GM12891 (cell line): ENCODE measurements around the gene OCA2.
"Not testable (repeated sequence)": the region's sequence is repeated elsewhere in the genome, so short reads cannot be mapped to it uniquely, and the experiment has no call there.

Experiments used
- DNase-seq: peaks from one replicate; pipeline ENCODE4 v3.0.0; 2011; ENCODE audit warnings: low spot score; ENCODE audit not compliant: insufficient read length
- FAIRE-seq: peaks from 2 replicates; lab custom pipeline; 2011; peaks lifted over from hg19 to GRCh38; lab: Jason Lieb, UNC
- PAX5 ChIP-seq: IDR thresholded peaks from 2 replicates; pipeline ENCODE4 v1.6.1; 2011; ENCODE audit warnings: low read length, moderate library complexity, mild to moderate bottlenecking; ENCODE audit not compliant: insufficient read depth, severe bottlenecking
- POLR2A ChIP-seq: IDR thresholded peaks from 2 replicates; pipeline ENCODE4 v1.6.1; 2011; ENCODE audit warnings: low read depth, low read length, control low read depth
- POLR2AphosphoS5 ChIP-seq: IDR thresholded peaks from 2 replicates; pipeline ENCODE4 v1.6.1; 2011; ENCODE audit warnings: low read depth, low read length, control low read depth
- POU2F2 ChIP-seq: IDR thresholded peaks from 2 replicates; pipeline ENCODE4 v1.6.1; 2011; ENCODE audit warnings: low read depth, mild to moderate bottlenecking, control low read depth, low read length, moderate library complexity
- SPI1 ChIP-seq: IDR thresholded peaks from 2 replicates; pipeline ENCODE4 v1.6.1; 2011; ENCODE audit warnings: low read depth, low read length, control low read depth
- TAF1 ChIP-seq: IDR thresholded peaks from 2 replicates; pipeline ENCODE4 v1.6.1; 2011; ENCODE audit warnings: low read depth, low read length, control low read depth

OCA2 gene

DNA sequence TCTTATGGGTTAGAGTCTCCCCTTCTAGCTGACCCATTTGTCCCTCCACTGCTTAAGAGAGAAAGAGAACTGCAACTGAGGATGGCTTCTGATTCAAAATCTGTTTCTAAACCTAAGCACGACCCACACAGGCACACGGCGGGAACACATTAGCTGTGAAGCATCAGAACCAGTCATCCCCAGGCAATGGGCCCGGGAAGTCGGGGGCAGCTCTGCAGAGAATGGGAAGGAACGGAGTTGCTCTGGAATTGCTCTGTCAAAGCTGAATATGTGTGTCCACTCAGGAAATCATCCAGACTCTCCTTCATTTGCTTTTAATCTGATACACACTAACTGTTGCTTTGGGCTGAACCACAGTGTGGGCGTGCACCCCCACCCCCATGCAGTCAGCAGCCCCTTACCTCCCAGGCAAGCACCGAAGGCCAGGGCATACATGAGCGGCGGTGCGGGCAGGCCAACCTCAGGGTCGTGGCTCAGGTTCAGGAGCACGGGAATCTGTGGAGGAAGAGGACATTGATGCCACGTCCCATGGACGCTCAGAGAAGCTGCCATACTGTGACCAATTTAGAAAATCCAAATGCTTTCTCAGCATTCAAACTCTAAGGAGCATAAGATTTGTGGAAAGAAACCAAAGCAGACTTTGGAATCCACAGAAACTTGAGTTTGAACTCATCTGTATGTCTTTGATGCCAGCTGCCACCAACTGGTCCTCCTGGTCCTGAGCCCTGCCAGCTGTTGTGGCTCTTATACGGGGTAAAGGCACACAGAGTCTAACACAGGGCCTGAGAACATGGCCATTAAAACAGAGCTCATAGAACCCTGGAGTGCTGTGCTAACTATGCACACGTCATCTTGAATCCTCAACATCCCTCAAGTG is 247.9 kb downstream of the OCA2 start:
- DNase-seq = no peak
- no peak for FAIRE-seq
- TF ChIP-seq POLR2A (no peak), POU2F2 (no peak)

DNA sequence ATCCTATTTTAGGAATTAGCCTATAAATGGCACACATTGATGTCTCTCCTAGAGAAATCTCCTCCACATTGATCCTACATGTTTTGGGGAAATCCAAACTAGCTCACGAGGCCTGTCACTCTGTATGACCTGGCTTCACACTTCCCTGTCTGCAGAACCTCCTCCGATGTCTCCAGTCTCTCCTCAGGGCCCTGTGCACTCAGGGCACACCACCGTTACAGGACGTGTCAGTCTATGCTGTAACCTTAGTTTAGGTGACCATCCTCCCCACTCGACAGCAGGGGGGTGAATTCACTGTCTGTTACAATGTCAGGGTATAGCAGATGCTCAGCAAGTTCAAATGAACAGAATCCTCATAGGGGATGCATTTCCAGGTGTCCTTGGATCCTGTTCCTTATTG is 249.1 kb downstream of the OCA2 start:
- DNase-seq (no peak), FAIRE-seq (no peak)
- TF ChIP-seq TAF1 (no peak), POLR2AphosphoS5 (no peak), POU2F2 (no peak), SPI1 (no peak), PAX5 (no peak), POLR2A (no peak)

DNA sequence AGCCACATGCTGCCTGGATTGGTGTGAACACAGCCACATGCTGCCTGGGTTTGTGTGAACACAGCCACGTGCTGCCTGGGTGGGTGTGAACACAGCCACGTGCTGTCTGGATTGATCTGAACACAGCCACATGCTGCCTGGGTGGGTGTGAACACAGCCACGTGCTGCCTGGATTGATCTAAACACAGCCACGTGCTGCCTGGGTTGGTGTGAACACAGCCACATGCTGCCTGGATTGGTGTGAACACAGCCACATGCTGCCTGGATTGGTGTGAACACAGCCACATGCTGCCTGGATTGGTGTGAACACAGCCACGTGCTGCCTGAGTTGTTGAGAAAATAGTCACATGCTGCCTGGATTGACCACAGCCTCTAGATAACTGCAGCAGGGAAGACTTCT is 250.2 kb downstream of the OCA2 start:
- not testable (repeated sequence) for DNase-seq, FAIRE-seq

DNA sequence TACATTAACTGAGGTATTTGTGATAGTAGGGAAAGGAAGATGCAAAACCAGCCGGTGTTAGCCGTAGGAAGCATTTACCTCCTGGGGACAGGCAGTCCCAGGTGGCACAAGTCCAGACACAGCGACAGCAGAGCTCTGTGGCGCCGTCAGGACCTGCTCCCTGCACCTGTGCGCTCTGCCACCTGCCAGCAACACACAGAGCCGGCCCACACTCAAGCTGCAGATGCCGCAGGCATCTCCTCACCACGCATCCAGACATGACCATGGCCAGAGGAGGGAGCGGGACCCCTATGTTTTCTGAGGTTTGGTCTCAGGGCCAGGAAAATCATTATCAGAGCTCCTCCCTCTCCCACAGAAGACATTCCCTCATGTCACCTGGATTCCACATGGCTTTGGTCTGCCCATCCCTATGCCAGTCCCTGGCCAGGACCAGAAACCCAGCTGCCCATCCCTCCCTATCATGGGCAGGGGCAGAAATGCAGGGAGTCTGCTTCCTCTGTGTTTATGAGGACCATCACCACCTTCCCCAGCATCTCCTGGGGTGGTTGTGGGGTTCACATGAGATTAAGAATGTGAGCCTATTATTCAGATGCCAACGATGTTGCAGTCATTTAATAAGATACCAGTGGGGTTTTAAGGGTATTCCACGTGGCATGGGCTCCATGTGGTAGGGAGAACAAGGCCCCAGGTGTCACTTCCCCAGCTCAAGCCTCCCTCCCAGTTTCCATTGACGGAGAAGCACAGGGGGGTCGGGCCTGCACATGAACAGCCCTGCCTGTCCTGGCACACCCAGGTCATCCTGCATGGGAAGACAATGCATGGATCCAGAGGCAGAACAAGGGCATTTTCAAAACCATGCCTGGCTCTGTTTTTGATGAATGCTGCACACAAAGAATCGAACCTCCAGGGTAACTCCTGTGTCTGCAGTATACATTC is 251.1 kb downstream of the OCA2 start:
- DNase-seq = no peak
- FAIRE-seq = no peak
- TF ChIP-seq SPI1 (no peak), PAX5 (no peak), TAF1 (no peak), POLR2AphosphoS5 (no peak), POLR2A (no peak), POU2F2 (no peak)

DNA sequence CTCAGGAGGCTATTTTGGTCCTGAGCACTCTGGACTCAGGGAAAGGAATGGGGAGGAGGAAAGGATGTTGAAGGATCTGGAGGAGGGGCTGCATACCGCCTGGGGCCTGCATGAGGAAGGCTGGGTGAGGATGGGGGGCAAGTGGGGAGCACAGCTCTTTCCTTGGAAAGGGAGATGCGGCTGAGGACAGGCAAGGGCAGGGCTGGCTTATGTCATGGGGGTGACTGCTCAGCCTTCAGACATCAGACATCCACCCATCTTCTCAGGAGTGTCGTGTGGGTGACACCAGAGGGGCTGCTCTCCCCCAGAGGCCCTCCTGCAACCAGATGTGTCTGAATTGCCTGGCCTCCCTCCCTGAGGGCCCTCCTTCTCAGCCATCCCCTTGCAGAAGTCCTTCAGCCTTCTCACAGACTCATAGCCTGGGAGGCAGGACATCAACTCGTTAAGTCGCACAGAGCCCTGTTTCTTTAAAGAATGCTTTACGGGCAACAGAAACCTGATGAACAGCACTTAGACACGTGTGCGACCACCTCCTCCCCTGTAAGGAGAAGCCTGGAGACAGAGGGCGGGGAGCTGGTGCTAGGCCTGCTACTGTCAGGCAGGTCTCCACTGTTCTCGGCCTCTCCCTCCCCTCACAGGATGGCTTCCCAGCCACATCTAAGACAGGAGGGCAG is 252.3 kb downstream of the OCA2 start:
- TF ChIP-seq POU2F2 (no peak), TAF1 (no peak), SPI1 (no peak), POLR2AphosphoS5 (no peak), PAX5 (no peak), POLR2A (no peak)
- DNase-seq (no peak), FAIRE-seq (no peak)

DNA sequence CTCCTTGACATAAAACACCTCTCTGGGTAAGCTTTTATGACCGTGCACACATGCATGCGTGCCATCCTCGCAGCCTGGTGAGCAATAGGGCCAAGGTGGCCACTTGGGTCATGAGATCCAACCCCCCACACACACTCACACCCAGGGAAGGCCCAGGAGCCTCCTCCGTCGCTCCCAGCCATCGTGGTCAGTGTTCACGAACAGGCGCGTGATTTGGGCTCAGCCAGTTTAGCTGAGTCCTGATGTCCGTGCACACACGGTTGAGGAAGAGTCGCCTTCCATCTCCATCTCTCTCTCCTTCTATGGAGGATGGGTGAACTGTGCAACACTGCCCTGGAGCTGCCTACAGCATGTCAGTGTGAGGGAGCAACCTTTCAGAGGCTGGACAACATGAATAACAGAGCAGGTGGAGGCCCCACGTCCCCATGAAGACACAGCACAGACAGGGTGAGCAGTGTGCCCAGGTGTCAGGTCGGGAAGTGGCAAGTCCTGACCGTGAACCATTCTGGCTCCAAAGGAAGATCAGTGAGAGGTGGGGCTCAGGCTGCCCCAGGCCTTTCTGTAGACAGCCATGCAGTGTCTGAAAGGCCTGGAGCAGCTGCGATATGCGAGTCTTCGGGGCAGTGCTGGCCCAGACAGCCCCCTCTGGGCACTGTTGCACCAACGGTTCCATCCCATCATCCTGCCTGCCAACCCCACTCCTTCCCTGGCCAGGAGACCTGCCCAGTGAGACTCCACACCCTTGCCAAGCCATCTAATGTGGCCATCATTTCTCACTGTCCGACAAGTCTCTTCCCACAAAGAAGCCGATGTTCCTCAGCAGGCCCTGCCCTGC is 253.4 kb downstream of the OCA2 start:
- FAIRE-seq (no peak), DNase-seq (no peak)
- TF ChIP-seq SPI1 = no peak
- TF ChIP-seq POU2F2 = no peak
- TF ChIP-seq POLR2A = no peak
- TF ChIP-seq TAF1 = no peak
- no peak for TF ChIP-seq POLR2AphosphoS5
- TF ChIP-seq PAX5 = no peak

DNA sequence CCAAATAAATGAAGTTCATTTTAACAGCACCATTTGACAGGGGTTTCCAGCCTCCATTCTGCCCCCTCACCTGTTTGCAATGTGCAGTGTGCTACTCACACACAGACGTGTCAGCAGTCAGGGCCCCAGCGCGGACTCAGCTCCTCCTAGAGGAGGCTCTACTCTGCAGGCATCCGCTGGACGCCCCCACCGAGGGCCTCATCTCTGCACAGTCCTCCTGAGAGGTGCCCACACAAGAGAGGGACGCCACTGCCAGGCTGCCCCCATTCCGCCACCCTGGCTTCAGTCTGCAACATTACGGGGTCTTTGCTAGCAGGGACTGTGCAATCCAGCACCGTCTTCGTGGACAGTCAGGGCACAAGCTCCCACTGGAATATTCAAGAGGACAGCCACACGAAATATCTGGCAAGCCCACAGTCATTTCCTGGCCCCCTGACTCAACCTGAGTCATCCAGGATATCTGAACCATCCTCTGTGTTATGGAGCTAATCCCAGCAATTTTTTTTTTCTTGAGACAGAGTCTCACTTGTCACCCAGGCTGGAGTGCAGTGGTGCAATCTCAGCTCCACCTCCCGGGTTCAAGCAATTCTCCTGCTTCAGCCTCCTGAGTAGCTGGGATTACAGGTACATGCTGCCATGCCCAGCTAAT is 255.0 kb downstream of the OCA2 start:
- no peak for FAIRE-seq
- DNase-seq = no peak
- TF ChIP-seq SPI1 = no peak
- TF ChIP-seq POLR2AphosphoS5 = no peak
- TF ChIP-seq PAX5 = no peak
- no peak for TF ChIP-seq TAF1
- TF ChIP-seq POLR2A = no peak
- no peak for TF ChIP-seq POU2F2

DNA sequence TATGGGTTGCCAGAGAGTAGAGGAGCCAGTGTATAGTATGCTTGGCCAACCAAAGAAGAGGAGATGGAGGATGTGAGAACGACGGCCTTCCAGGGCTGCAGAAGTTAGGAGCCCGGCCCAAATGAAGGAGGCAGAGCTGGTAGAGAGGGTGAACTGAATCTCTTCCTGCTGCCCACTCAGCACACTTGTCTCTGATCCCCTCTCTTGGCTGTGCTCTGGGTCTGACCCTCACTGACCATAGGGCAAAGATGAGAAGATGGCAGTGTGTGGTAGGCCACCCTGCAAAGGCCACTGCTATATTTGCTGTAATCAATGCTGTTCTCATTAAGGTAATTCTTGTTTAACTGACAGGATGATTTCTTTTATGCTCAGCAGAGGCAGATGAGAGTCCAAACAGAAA is 256.0 kb downstream of the OCA2 start:
- DNase-seq (no peak), FAIRE-seq (no peak)
- TF ChIP-seq SPI1 (no peak), TAF1 (no peak), POLR2AphosphoS5 (no peak), POLR2A (no peak), POU2F2 (no peak), PAX5 (no peak)
